ENCODE measurements around the gene UNC79.

The UNC79 gene

DNA sequence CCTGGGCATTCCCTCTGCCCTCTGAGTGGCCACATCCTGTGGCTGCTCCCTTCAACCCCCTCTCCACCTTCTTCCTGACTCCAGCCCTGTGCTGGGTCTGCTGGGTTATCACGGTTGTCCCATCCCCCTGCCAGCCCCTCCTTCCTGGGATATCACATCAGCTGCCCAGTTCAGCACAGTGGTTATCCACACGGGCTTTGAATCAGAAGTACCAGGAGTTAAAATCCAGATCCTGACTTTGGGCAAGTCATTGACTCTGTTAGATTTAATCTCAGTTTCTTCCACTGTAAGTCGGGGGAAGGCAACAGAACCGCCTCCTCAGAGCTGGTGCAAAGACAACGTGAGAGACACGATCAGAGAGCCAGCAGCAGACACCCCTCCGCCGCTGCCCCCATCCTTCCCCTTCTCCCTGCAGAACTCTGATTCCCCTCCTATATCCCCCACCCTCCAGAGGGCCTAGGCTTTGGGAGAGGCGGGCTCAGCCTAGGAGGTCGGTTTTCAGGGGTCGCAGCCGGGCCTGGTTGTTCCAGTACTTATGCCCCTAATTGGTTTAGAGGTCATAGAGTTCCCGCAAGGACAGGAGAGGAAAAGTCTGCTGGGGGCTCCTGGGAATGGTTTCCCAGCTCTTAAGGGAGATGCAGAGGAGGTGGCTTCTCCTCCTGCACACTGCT is 315.0 kb downstream of the UNC79 start:
- in situ Hi-C loops (cut with MboI; ENCODE audit: low sequenced_read_pairs, unreplicated experiment) = no loop called here
- no peak for DNase-seq (ENCODE audit: low spot score)
- no peak for TF ChIP-seq CTCF (IDR thresholded peaks at IDR 0.05; ENCODE audit: borderline replicate concordance, control extremely low read depth, extremely low read depth, insufficient read depth, missing control alignments)

DNA sequence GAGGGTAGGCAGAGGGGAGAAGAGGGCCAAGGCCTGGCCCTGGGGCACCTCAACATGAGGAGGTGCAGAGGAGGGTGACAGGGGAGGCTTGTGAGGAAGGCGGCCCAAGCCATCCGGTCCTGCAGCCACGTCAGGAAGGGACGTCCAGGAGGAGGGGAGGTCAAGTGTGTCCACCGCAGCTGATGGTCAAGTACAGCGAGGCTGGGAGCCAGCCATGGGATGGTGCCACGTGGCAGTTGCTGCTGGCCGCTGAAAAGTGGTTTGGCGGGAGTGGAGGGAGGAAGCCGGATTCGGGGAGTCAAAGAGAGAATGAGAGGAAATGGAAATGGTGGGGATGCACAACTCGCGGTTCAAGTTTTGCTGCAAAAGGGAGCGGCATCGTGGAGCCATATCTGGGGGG is 316.4 kb downstream of the UNC79 start:
- no peak for TF ChIP-seq CTCF (IDR thresholded peaks at IDR 0.05; ENCODE audit: borderline replicate concordance, control extremely low read depth, extremely low read depth, insufficient read depth, missing control alignments)
- in situ Hi-C loops (cut with MboI; ENCODE audit: low sequenced_read_pairs, unreplicated experiment) = no loop called here
- DNase-seq (ENCODE audit: low spot score) = no peak

DNA sequence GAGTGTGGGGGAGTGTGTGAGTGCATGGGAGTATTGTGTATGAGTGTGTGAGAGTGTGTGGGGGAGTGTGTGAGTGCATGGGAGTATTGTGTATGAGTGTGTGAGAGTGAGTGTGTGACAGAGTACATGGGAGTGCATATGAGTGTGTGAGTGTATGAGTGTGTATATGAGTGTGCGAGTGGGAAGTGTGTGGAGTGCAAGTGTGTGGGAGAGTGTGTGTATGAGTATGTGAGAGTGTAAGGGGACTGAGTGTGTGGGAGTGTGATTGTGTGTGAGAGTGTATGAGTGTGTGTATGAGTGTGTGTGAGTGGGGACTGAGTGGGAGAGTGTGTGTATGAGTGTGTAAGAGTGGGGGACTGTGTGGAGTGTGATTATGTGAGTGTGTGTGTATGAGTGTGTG is 316.8 kb downstream of the UNC79 start:
- DNase-seq (ENCODE audit: low spot score) = no peak
- TF ChIP-seq CTCF (IDR thresholded peaks at IDR 0.05; ENCODE audit: borderline replicate concordance, control extremely low read depth, extremely low read depth, insufficient read depth, missing control alignments) = no peak
- in situ Hi-C loops (cut with MboI; ENCODE audit: low sequenced_read_pairs, unreplicated experiment) = no loop called here

- no peak for DNase-seq (ENCODE audit: low spot score)
- in situ Hi-C loops (cut with MboI; ENCODE audit: low sequenced_read_pairs, unreplicated experiment) = no loop called here
- no peak for TF ChIP-seq CTCF (IDR thresholded peaks at IDR 0.05; ENCODE audit: borderline replicate concordance, control extremely low read depth, extremely low read depth, insufficient read depth, missing control alignments)
Measured at GRCh38 chr14:93748208-93749075, 317.7 kb downstream of the UNC79 start.

- TF ChIP-seq CTCF (IDR thresholded peaks at IDR 0.05; ENCODE audit: borderline replicate concordance, control extremely low read depth, extremely low read depth, insufficient read depth, missing control alignments) = no peak
- in situ Hi-C loops (cut with MboI; ENCODE audit: low sequenced_read_pairs, unreplicated experiment) = no loop called here
- no peak for DNase-seq (ENCODE audit: low spot score)
Measured at GRCh38 chr14:93749076-93749420, 318.3 kb downstream of the UNC79 start.

GRCh38 chr14:93751946-93752655 is 321.4 kb downstream of the UNC79 start:
- in situ Hi-C loops (cut with MboI; ENCODE audit: low sequenced_read_pairs, unreplicated experiment) = no loop called here
- TF ChIP-seq CTCF (IDR thresholded peaks at IDR 0.05; ENCODE audit: borderline replicate concordance, control extremely low read depth, extremely low read depth, insufficient read depth, missing control alignments) = no peak
- no peak for DNase-seq (ENCODE audit: low spot score)
